NOMO-1 treated with DMSO at 0.1 percent for 48 hours (cell line): ENCODE measurements around the gene ATP10A.
"Not testable (repeated sequence)": the region's sequence is repeated elsewhere in the genome, so short reads cannot be mapped to it uniquely, and the experiment has no call there.

Source experiments
- DNase-seq: peaks from one replicate; lab custom pipeline; 2025; ENCODE audit not compliant: unreplicated experiment; lab: John Stamatoyannopoulos, UW

The ATP10A gene

GRCh38 chr15:25667829-25668228 is 195.3 kb downstream of the ATP10A start:
- no peak for DNase-seq

- DNase-seq = no peak
Measured at GRCh38 chr15:25665913-25666312, 197.2 kb downstream of the ATP10A start.

GRCh38 chr15:25664761-25665160 is 198.4 kb downstream of the ATP10A start:
- no peak for DNase-seq

DNA sequence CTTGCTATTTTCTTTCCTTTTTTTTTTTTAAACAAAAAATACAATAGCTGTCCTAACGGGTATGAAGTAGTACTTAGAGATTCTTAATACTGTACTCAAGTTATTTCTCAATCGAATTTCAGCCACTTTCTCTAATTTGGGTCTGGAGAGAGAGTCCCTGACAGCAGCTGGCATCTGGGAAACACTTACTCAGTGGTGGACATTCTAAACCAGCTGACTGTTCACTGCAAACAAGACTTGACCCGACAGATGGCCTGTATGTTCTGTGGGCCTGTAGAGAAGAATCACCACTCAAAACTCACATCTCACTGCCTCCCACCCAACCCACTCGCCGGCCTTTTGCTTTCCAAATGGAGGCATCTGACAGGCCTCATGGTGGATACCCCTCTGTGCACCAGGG is 199.6 kb downstream of the ATP10A start:
- DNase-seq = no peak

GRCh38 chr15:25661898-25662297 is 201.2 kb downstream of the ATP10A start:
- DNase-seq = no peak

- no peak for DNase-seq
Measured at GRCh38 chr15:25659251-25659650, 203.9 kb downstream of the ATP10A start.

- no peak for DNase-seq
Measured at GRCh38 chr15:25658560-25658959, 204.6 kb downstream of the ATP10A start.

DNA sequence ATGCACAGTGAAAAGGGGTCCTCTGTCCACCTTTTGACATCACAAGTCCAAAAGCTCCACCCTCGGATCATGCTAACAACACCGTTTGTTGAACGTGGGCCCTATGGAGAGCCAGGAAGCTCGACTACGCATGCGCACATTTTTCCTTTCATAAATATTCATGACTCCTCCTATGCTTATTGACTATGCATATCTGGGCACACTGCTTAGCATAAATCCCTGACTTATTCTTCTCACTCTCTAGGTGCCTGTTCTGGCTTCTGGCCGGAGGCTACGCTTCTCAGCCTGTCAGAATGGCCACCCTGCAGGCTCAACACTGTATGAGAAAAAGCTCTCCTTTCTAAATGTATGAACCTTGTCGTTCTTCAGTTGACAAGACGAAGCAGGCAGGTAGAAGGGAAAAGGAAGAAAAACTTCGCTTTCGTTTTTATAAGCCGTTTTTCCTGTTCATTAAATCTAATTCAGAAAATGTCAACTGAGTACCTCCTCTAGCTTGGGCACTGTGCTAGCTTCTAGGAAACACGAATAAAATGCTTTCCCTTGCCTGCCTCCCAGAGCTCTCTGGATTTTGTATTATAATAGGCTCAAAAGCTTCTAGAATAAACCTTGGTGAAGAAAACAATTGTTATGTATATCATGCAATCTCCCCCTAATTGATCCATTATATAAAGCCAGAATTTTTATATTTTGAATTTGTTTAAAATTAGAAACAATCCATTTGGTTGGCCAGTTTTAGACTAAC is 207.7 kb downstream of the ATP10A start:
- DNase-seq = no peak

- no peak for DNase-seq
Measured at GRCh38 chr15:25653371-25653770, 209.8 kb downstream of the ATP10A start.

- peak; percentile 70 for DNase-seq
Measured at GRCh38 chr15:25652704-25653103, 210.4 kb downstream of the ATP10A start.

- no peak for DNase-seq
Measured at GRCh38 chr15:25649390-25649789, 213.7 kb downstream of the ATP10A start.

GRCh38 chr15:25643120-25643519 is 220.0 kb downstream of the ATP10A start:
- DNase-seq = no peak

DNA sequence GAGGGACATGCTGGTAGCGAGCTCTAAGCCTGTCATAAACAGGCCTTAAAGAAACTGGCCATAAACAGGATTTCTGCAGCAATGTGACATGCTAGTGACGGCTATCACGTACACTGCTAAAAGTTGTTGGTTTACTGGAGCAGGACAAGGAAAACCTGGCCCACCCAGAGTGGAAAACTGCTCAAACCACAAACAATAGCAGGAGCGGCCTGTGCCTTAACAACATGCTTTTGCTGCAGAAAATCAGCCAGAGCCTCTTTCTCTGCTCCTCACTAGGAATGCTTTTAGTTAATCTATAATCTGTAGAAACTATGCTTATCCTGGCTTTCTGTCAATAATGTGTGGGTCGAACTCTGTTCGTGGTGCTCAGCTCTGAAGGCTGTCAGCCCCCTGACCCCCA is 221.4 kb downstream of the ATP10A start:
- no peak for DNase-seq

DNA sequence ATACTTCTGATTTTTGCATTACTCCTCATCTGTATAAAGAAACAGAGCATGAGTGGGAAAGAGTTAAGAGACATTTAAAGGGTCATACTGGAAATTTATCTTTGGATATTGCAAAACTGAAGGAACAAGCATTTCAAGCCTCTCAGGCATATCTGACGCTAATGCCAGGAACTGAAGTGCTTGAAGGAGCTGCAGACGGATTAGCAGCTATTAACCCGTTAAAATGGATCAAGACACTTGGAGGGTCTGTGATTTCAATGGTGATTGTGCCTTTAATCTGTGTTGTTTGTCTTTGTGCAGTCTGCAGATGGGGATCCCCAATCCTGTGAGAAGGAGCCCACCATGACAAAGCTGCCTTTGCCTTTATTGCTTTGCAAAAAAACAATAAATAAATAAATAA is 221.8 kb downstream of the ATP10A start:
- DNase-seq = no peak

DNA sequence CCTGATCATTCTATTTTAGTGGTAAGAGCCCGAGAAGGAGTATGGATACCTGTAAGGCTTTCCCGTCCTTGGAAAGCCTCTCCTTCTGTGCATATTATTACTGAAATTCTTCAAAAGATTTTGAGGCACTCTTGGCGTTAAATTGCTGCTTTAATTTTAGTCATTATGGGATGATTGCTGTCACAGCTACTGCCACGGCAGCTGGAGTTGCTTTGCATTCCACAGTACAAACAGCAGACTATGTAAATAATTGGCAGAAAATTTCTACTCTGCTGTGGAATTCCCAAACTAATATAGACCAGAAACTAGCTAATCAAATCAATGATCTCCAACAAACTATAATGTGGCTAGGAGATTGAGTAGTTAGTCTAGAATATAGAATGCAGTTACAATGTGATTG is 222.2 kb downstream of the ATP10A start:
- DNase-seq = not testable (repeated sequence)

GRCh38 chr15:25640381-25640780 is 222.7 kb downstream of the ATP10A start:
- DNase-seq = no peak

DNA sequence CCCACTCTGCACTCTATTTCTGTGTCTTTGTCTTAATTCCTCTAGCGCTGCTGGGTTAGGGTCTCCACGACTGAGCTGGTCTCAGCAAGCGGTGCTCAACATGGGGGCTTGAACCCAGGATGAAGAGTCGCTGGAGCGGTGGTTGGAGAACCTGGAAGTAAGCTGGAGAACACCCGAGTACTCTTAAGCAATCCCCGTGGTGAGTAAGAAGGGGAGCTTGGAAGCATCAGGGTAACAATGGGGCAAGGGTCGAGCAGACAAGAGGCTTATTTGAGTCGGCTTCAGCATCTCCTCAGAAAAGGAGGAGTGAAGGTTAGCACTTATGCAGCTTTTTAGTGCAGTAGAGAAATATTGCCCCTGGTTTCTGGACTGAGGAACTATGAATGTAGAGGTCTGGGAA is 226.6 kb downstream of the ATP10A start:
- not testable (repeated sequence) for DNase-seq

DNA sequence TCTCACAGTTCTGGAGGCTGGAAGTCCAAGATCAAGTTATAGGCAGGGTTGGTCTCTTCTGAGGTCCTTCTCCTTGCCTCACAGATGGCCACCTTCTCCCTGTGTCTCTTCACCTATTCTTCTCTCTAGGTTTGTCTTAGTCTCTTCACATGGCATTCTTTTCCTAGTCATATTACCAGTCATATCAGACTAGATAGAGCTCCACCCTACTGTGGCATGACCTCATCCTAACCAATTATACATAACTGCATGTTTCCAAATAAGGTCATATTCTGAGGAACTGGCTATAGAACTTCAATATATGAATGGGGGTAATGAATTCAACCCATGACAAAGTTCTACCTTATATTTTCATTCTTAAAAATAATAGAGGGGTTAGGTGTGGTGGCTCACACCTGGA is 227.9 kb downstream of the ATP10A start:
- DNase-seq = peak; percentile 17

DNA sequence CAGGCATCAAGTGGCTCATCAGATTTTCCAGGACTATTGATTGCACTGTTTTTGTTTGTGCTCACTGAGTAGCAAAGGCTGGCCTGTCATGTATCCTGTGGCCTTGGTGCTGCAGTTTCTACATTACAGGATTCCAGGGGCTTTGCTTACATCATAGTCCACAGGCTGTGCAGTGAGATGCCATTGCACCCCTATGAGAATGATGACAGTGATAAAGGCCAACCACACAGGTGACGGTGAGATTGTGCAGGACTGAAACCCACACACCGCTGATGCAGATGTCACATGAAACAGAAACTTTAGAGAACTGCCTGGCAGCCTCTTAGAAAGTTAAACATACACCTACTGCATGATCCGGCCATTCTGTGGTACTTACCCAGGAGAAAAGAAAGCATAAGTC is 229.3 kb downstream of the ATP10A start:
- DNase-seq = no peak

- no peak for DNase-seq
Measured at GRCh38 chr15:25631971-25632370, 231.2 kb downstream of the ATP10A start.
